HUES64 (cell line): ENCODE data around the gene EIF4E1B.

Source experiments
- H3K27ac ChIP-seq: 2 replicates; pipeline ENCODE4 v1.7.0; 2013; ENCODE audit warnings: low read depth, low read length, inconsistent platforms
- H3K27me3 ChIP-seq: 2 replicates; pipeline ENCODE4 v1.6.1; 2013; ENCODE audit warnings: mild to moderate bottlenecking, low read length; ENCODE audit not compliant: insufficient read depth
- H3K36me3 ChIP-seq: 2 replicates; pipeline ENCODE4 v1.6.1; 2013; ENCODE audit warnings: mild to moderate bottlenecking, low read length; ENCODE audit not compliant: insufficient read depth
- H3K4me1 ChIP-seq: 2 replicates; pipeline ENCODE4 v1.6.1; 2013; ENCODE audit warnings: mild to moderate bottlenecking, low read length, moderate library complexity; ENCODE audit not compliant: insufficient read depth
- H3K4me3 ChIP-seq: 2 replicates; pipeline ENCODE4 v1.5.1; 2013; ENCODE audit warnings: mild to moderate bottlenecking, low read length, moderate library complexity
- H3K9ac ChIP-seq: 2 replicates; pipeline ENCODE4 v1.6.1; 2013; ENCODE audit warnings: mild to moderate bottlenecking, low read depth, low read length
- H3K9me3 ChIP-seq: 2 replicates; pipeline ENCODE4 v1.6.1; 2013; ENCODE audit warnings: low read depth, low read length; ENCODE audit not compliant: insufficient read depth
- WGBS: fragments of 150-250, 120-280 bp; methylation state at CpG from one replicate; pipeline ENCODE4 v1.1.7; 2013; ENCODE audit warnings: missing lambda C conversion rate; 5-methylcytosine and 5-hydroxymethylcytosine counted together

The EIF4E1B gene

GRCh38 chr5:176679365-176680225 lies 49.1 kb downstream of the EIF4E1B start:
- Histone ChIP-seq H3K27ac (no peak overlapping the region), H3K9ac (no peak overlapping the region), H3K4me1 (no peaks in the 10 kb centered on the region), H3K4me3 (no peak overlapping the region), H3K27me3 (peaks cover 2% of the 10 kb centered on the region; the same call in 1 of the 2 replicates), H3K36me3 (no peaks in the 10 kb centered on the region), H3K9me3 (no peaks in the 10 kb centered on the region)
- 91% methylated on average over 31 of the region's 31 CpGs for WGBS

DNA sequence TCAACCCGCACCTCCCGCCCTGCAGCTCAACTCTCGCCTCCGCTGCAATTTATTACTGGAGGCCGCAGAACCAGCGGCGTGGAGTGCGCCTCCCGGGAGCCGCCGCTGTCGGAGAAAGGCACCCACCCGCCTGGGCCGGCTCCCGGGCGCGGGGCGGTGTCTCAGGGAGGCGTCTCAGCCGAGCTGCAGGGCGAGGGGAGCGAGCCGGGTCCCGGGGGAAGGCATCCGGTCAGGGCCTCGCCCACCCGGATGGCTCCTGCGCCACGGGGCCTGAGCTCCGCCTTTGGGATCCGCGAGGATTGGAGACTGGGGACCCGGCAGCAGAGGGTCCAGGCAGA lies 49.7 kb downstream of the EIF4E1B start:
- WGBS = 85% methylated on average over 33 of the region's 33 CpGs
- H3K9me3 ChIP-seq = 0 out of 2 replicates have a peak, but pooled peaks cover 4% of the 10 kb centered on the region
- no peak overlapping the region for H3K4me3 ChIP-seq
- H3K9ac ChIP-seq = no peak overlapping the region
- peaks cover 2% of the 10 kb centered on the region; the same call in 1 of the 2 replicates for H3K27me3 ChIP-seq
- H3K4me1 ChIP-seq = no peaks in the 10 kb centered on the region
- no peaks in the 10 kb centered on the region for H3K36me3 ChIP-seq
- no peak overlapping the region for H3K27ac ChIP-seq

- H3K4me1 ChIP-seq = no peaks in the 10 kb centered on the region
- H3K27ac ChIP-seq = no peak overlapping the region
- H3K4me3 ChIP-seq = no peak overlapping the region
- peaks cover 2% of the 10 kb centered on the region for H3K27me3 ChIP-seq
- H3K36me3 ChIP-seq = no peaks in the 10 kb centered on the region
- no peak overlapping the region for H3K9ac ChIP-seq
- WGBS = 95% methylated on average over 6 of the region's 6 CpGs
- peaks cover 4% of the 10 kb centered on the region; the same call in 1 of the 2 replicates for H3K9me3 ChIP-seq
Observed at GRCh38 chr5:176682016-176682531, 51.6 kb downstream of the EIF4E1B start.

GRCh38 chr5:176685010-176685409 lies 54.5 kb downstream of the EIF4E1B start:
- Histone ChIP-seq H3K27me3 (no peaks in the 10 kb centered on the region; the same call in 1 of the 2 replicates), H3K9me3 (peaks cover 12% of the 10 kb centered on the region; the same call in 1 of the 2 replicates), H3K27ac (no peak overlapping the region)

DNA sequence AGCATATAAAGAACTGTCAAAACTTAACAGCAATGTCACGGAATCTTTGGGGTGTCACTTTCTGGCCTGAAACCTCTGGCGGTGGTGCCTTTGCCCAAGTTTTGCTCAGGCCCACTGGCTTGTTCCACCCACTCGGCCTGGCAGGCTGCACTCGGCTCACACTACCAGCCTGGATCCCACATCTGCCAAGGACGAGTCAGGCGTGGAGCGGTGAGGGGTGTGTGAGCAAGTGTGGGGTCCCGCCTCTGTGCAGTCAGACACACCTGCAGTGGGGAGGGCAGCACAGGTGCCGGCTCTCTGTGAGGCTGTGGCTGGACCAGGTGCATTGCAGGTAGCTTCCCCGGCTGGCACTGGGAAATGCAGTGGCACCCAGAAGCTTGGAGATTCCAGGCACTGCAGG lies 56.8 kb downstream of the EIF4E1B start:
- H3K36me3 ChIP-seq = no peaks in the 10 kb centered on the region
- 89% methylated on average over 10 of the region's 10 CpGs for WGBS

More at GRCh38 chr5:176685010-176685409, 54.5 kb downstream of the EIF4E1B start:
- Histone ChIP-seq H3K4me3 (no peak overlapping the region), H3K36me3 (no peaks in the 10 kb centered on the region), H3K9ac (no peak overlapping the region), H3K4me1 (no peaks in the 10 kb centered on the region)

GRCh38 chr5:176687881-176688280 lies 57.4 kb downstream of the EIF4E1B start:
- no peak overlapping the region for H3K27ac ChIP-seq
- WGBS = 76% methylated on average over 5 of the region's 5 CpGs
- no peaks in the 10 kb centered on the region; the same call in 1 of the 2 replicates for H3K27me3 ChIP-seq
- peaks cover 12% of the 10 kb centered on the region; the same call in 1 of the 2 replicates for H3K9me3 ChIP-seq
- peaks cover 8% of the 10 kb centered on the region for H3K4me1 ChIP-seq
- no peak overlapping the region for H3K9ac ChIP-seq
- no peak overlapping the region for H3K4me3 ChIP-seq
- no peaks in the 10 kb centered on the region for H3K36me3 ChIP-seq

More for the DNA sequence above, 56.8 kb downstream of the EIF4E1B start:
- H3K27me3 ChIP-seq = no peaks in the 10 kb centered on the region; the same call in 1 of the 2 replicates
- peaks cover 12% of the 10 kb centered on the region; the same call in 1 of the 2 replicates for H3K9me3 ChIP-seq
- H3K9ac ChIP-seq = no peak overlapping the region
- no peak overlapping the region for H3K27ac ChIP-seq
- H3K4me1 ChIP-seq = peaks cover 3% of the 10 kb centered on the region; the same call in 1 of the 2 replicates
- H3K4me3 ChIP-seq = no peak overlapping the region

DNA sequence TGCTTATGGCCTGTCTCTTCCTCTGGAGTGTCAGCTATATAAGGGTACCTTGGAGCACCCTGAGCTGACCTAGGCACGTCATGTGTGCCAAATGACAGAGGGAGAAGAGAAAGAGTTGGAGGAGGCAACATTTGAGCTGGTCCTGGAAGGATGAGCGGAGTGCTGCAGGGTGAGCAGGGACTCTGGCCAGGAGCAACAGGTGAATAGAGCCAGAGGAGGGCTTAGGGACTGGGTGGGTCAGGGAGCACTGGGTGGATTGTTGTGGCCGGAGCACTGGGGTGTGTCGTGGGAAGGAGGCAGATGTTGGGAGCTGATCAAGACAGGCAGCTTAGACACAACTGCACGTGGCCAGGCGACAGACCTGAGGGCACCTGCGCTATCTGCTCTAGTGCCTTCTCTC lies 60.4 kb downstream of the EIF4E1B start:
- H3K4me1 ChIP-seq = peaks cover 13% of the 10 kb centered on the region
- H3K4me3 ChIP-seq = no peak overlapping the region
- 92% methylated on average over 7 of the region's 7 CpGs for WGBS
- H3K9ac ChIP-seq = no peak overlapping the region
- H3K27ac ChIP-seq = no peak overlapping the region
- no peaks in the 10 kb centered on the region for H3K36me3 ChIP-seq
- no peaks in the 10 kb centered on the region for H3K27me3 ChIP-seq
- peaks cover 8% of the 10 kb centered on the region; the same call in 1 of the 2 replicates for H3K9me3 ChIP-seq

DNA sequence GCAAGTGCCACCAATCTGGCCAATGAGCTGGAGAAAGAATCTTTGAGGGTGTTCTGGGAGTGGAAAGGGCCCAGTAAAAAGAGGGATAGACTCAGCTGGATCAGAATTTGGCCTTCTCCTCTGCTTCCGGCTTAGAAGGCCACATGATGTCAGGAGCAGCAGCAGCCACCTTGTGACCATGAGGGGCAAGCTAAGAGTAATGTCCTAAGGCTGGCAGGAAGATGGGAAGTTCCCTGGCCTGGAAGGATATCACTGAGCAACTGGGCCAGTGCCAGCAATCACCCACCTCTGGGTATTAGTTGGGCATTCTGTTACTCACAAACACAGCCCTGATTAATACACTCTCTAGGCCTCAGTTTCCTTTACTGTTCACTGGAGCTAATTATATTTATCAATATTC lies 61.0 kb downstream of the EIF4E1B start:
- Histone ChIP-seq H3K27me3 (no peaks in the 10 kb centered on the region), H3K9ac (no peak overlapping the region)

GRCh38 chr5:176692326-176692725 lies 61.9 kb downstream of the EIF4E1B start:
- Histone ChIP-seq H3K27ac (no peak overlapping the region), H3K9me3 (peaks cover 8% of the 10 kb centered on the region; the same call in 1 of the 2 replicates), H3K36me3 (no peaks in the 10 kb centered on the region), H3K27me3 (no peaks in the 10 kb centered on the region), H3K4me1 (peaks cover 22% of the 10 kb centered on the region), H3K9ac (no peak overlapping the region), H3K4me3 (no peak overlapping the region)
- WGBS = 74% methylated on average over 5 of the region's 5 CpGs

More for the DNA sequence above, 61.0 kb downstream of the EIF4E1B start:
- H3K36me3 ChIP-seq = no peaks in the 10 kb centered on the region
- 95% methylated on average over 1 of the region's 1 CpG for WGBS
- H3K27ac ChIP-seq = no peak overlapping the region
- peaks cover 8% of the 10 kb centered on the region; the same call in 1 of the 2 replicates for H3K9me3 ChIP-seq
- peaks cover 14% of the 10 kb centered on the region for H3K4me1 ChIP-seq
- H3K4me3 ChIP-seq = no peak overlapping the region

GRCh38 chr5:176692839-176693476 lies 62.5 kb downstream of the EIF4E1B start:
- peaks cover 23% of the 10 kb centered on the region for H3K4me1 ChIP-seq
- H3K36me3 ChIP-seq = no peaks in the 10 kb centered on the region
- no peak overlapping the region for H3K27ac ChIP-seq
- 0 out of 2 replicates have a peak, but pooled peaks cover 2% of the 10 kb centered on the region for H3K9me3 ChIP-seq
- no peaks in the 10 kb centered on the region for H3K27me3 ChIP-seq
- 66% methylated on average over 13 of the region's 13 CpGs for WGBS
- H3K4me3 ChIP-seq = no peak overlapping the region
- H3K9ac ChIP-seq = no peak overlapping the region

- no peak overlapping the region for H3K27ac ChIP-seq
- 86% methylated on average over 13 of the region's 13 CpGs for WGBS
- H3K9ac ChIP-seq = no peak overlapping the region
- H3K27me3 ChIP-seq = no peaks in the 10 kb centered on the region
- H3K36me3 ChIP-seq = no peaks in the 10 kb centered on the region
- no peaks in the 10 kb centered on the region for H3K9me3 ChIP-seq
- no peak overlapping the region for H3K4me3 ChIP-seq
- peaks cover 27% of the 10 kb centered on the region for H3K4me1 ChIP-seq
Observed at GRCh38 chr5:176693477-176693851, 63.0 kb downstream of the EIF4E1B start.
